ENCODE data around the gene GMCL1.
"Not testable (repeated sequence)": the region's sequence is repeated elsewhere in the genome, so short reads cannot be mapped to it uniquely, and the experiment has no call there.

GMCL1 gene

GRCh38 chr2:69893684-69894551, 64.5 kb downstream of the GMCL1 start, which contains the start of gene SNRNP27:
Gene SNRNP27, plus strand, starts transcription at chr2:69893956. Its CDS starts 29 bp downstream, at chr2:69893985.
- peak within 1 kb of the TSS; percentile 74 for H3K27ac ChIP-seq (ENCODE audit: low read depth, low read length)
- peak within 1 kb of the TSS; percentile 66 for H3K9ac ChIP-seq (ENCODE audit: low read length)
- H3K4me3 ChIP-seq (ENCODE audit: low read length) = peak within 1 kb of the TSS; percentile 79
- H3K27me3 ChIP-seq (ENCODE audit: control insufficient read depth, insufficient read depth, low read length) = no peaks in the 10 kb centered on the region
- H3K4me1 ChIP-seq (ENCODE audit: control insufficient read depth, insufficient read depth, low read length) = peaks cover 2% of the 10 kb centered on the region
- H3K36me3 ChIP-seq (ENCODE audit: control insufficient read depth, insufficient read depth, low read length) = peaks cover 7% of the 10 kb centered on the region

- not testable (repeated sequence) for H3K36me3 ChIP-seq (ENCODE audit: control insufficient read depth, insufficient read depth, low read length); H3K27ac ChIP-seq (ENCODE audit: low read depth, low read length); H3K4me1 ChIP-seq (ENCODE audit: control insufficient read depth, insufficient read depth, low read length); H3K9ac ChIP-seq (ENCODE audit: low read length); H3K27me3 ChIP-seq (ENCODE audit: control insufficient read depth, insufficient read depth, low read length)
- H3K4me3 ChIP-seq (ENCODE audit: low read length) = peak overlapping the region; percentile 79
These were observed 65.3 kb downstream of the GMCL1 start for GRCh38 chr2:69894737-69895136.

GRCh38 chr2:69902213-69902922, 72.9 kb downstream of the GMCL1 start:
- no peak overlapping the region for H3K27ac ChIP-seq (ENCODE audit: low read depth, low read length)
- H3K36me3 ChIP-seq (ENCODE audit: control insufficient read depth, insufficient read depth, low read length) = peaks cover 17% of the 10 kb centered on the region
- H3K9ac ChIP-seq (ENCODE audit: low read length) = no peak overlapping the region

GRCh38 chr2:69907216-69907615, 77.8 kb downstream of the GMCL1 start:
- Histone ChIP-seq H3K27ac (ENCODE audit: low read depth, low read length) (no peak overlapping the region), H3K27me3 (ENCODE audit: control insufficient read depth, insufficient read depth, low read length) (no peaks in the 10 kb centered on the region), H3K4me1 (ENCODE audit: control insufficient read depth, insufficient read depth, low read length) (peaks cover 2% of the 10 kb centered on the region), H3K9ac (ENCODE audit: low read length) (no peak overlapping the region), H3K36me3 (ENCODE audit: control insufficient read depth, insufficient read depth, low read length) (peaks cover 2% of the 10 kb centered on the region), H3K4me3 (ENCODE audit: low read length) (no peak overlapping the region)

More at GRCh38 chr2:69902213-69902922, 72.9 kb downstream of the GMCL1 start:
- H3K27me3 ChIP-seq (ENCODE audit: control insufficient read depth, insufficient read depth, low read length) = no peaks in the 10 kb centered on the region
- H3K4me1 ChIP-seq (ENCODE audit: control insufficient read depth, insufficient read depth, low read length) = no peaks in the 10 kb centered on the region
- peak overlapping the region; percentile 17 for H3K4me3 ChIP-seq (ENCODE audit: low read length)

- no peak overlapping the region for H3K4me3 ChIP-seq (ENCODE audit: low read length)
- H3K9ac ChIP-seq (ENCODE audit: low read length) = no peak overlapping the region
- H3K4me1 ChIP-seq (ENCODE audit: control insufficient read depth, insufficient read depth, low read length) = peaks cover 2% of the 10 kb centered on the region
- no peak overlapping the region for H3K27ac ChIP-seq (ENCODE audit: low read depth, low read length)
- peaks cover 3% of the 10 kb centered on the region for H3K36me3 ChIP-seq (ENCODE audit: control insufficient read depth, insufficient read depth, low read length)
- no peaks in the 10 kb centered on the region for H3K27me3 ChIP-seq (ENCODE audit: control insufficient read depth, insufficient read depth, low read length)
These were observed 82.6 kb downstream of the GMCL1 start for GRCh38 chr2:69911985-69912563.

- peak overlapping the region; percentile 73 for H3K4me3 ChIP-seq (ENCODE audit: low read length)
- peaks cover 6% of the 10 kb centered on the region for H3K36me3 ChIP-seq (ENCODE audit: control insufficient read depth, insufficient read depth, low read length)
- H3K9ac ChIP-seq (ENCODE audit: low read length) = peak overlapping the region; percentile 75
These were observed 84.9 kb downstream of the GMCL1 start for GRCh38 chr2:69914164-69914949.

GRCh38 chr2:69914950-69915945, 85.8 kb downstream of the GMCL1 start, which contains the start of gene MXD1:
Gene MXD1, plus strand, starts transcription at chr2:69915109. Its CDS starts 222 bp downstream, at chr2:69915331.
- peak within 1 kb of the TSS; percentile 93 for H3K27ac ChIP-seq (ENCODE audit: low read depth, low read length)
- H3K4me1 ChIP-seq (ENCODE audit: control insufficient read depth, insufficient read depth, low read length) = peaks cover 2% of the 10 kb centered on the region
- peaks cover 6% of the 10 kb centered on the region for H3K36me3 ChIP-seq (ENCODE audit: control insufficient read depth, insufficient read depth, low read length)
- H3K4me3 ChIP-seq (ENCODE audit: low read length) = peak within 1 kb of the TSS; percentile 79
- peak within 1 kb of the TSS; percentile 75 for H3K9ac ChIP-seq (ENCODE audit: low read length)
- no peaks in the 10 kb centered on the region for H3K27me3 ChIP-seq (ENCODE audit: control insufficient read depth, insufficient read depth, low read length)

More at GRCh38 chr2:69914164-69914949, 84.9 kb downstream of the GMCL1 start:
- H3K27ac ChIP-seq (ENCODE audit: low read depth, low read length) = peak overlapping the region; percentile 93
- peaks cover 2% of the 10 kb centered on the region for H3K4me1 ChIP-seq (ENCODE audit: control insufficient read depth, insufficient read depth, low read length)
- no peaks in the 10 kb centered on the region for H3K27me3 ChIP-seq (ENCODE audit: control insufficient read depth, insufficient read depth, low read length)

- Histone ChIP-seq H3K36me3 (ENCODE audit: control insufficient read depth, insufficient read depth, low read length) (peaks cover 9% of the 10 kb centered on the region), H3K27me3 (ENCODE audit: control insufficient read depth, insufficient read depth, low read length) (no peaks in the 10 kb centered on the region), H3K9ac (ENCODE audit: low read length) (no peak overlapping the region), H3K27ac (ENCODE audit: low read depth, low read length) (no peak overlapping the region), H3K4me1 (ENCODE audit: control insufficient read depth, insufficient read depth, low read length) (peaks cover 2% of the 10 kb centered on the region), H3K4me3 (ENCODE audit: low read length) (peak overlapping the region; percentile 79)
These were observed 86.6 kb downstream of the GMCL1 start for GRCh38 chr2:69916106-69916505.

GRCh38 chr2:69917852-69918251, 88.4 kb downstream of the GMCL1 start:
- Histone ChIP-seq H3K4me3 (ENCODE audit: low read length) (no peak overlapping the region), H3K4me1 (ENCODE audit: control insufficient read depth, insufficient read depth, low read length) (no peaks in the 10 kb centered on the region), H3K27ac (ENCODE audit: low read depth, low read length) (no peak overlapping the region), H3K36me3 (ENCODE audit: control insufficient read depth, insufficient read depth, low read length) (peaks cover 13% of the 10 kb centered on the region), H3K9ac (ENCODE audit: low read length) (no peak overlapping the region), H3K27me3 (ENCODE audit: control insufficient read depth, insufficient read depth, low read length) (no peaks in the 10 kb centered on the region)

GRCh38 chr2:69918401-69918800, 88.9 kb downstream of the GMCL1 start:
- Histone ChIP-seq H3K27ac (ENCODE audit: low read depth, low read length) (no peak overlapping the region), H3K9ac (ENCODE audit: low read length) (no peak overlapping the region), H3K4me3 (ENCODE audit: low read length) (no peak overlapping the region), H3K27me3 (ENCODE audit: control insufficient read depth, insufficient read depth, low read length) (no peaks in the 10 kb centered on the region), H3K4me1 (ENCODE audit: control insufficient read depth, insufficient read depth, low read length) (no peaks in the 10 kb centered on the region), H3K36me3 (ENCODE audit: control insufficient read depth, insufficient read depth, low read length) (peaks cover 13% of the 10 kb centered on the region)

GRCh38 chr2:69923116-69923515, 93.7 kb downstream of the GMCL1 start:
- Histone ChIP-seq H3K27me3 (ENCODE audit: control insufficient read depth, insufficient read depth, low read length) (no peaks in the 10 kb centered on the region), H3K27ac (ENCODE audit: low read depth, low read length) (no peak overlapping the region), H3K4me3 (ENCODE audit: low read length) (no peak overlapping the region), H3K4me1 (ENCODE audit: control insufficient read depth, insufficient read depth, low read length) (no peaks in the 10 kb centered on the region), H3K36me3 (ENCODE audit: control insufficient read depth, insufficient read depth, low read length) (peaks cover 12% of the 10 kb centered on the region), H3K9ac (ENCODE audit: low read length) (no peak overlapping the region)
